GM23338 (cell line): ENCODE results near the gene USP49.

Source experiments
- EZH2 ChIP-seq: fragments of 200-600 bp; sonication (generic); IDR thresholded peaks from one replicate; pipeline ENCODE4 v1.8.0; 2017; ENCODE audit warnings: antibody characterized with exemption, mild to moderate bottlenecking, low read depth; ENCODE audit not compliant: unreplicated experiment
- ZNF114 ChIP-seq: fragments of 250-450 bp; sonication (Bioruptor Pico); IDR thresholded peaks from 2 replicates; pipeline ENCODE4 v1.5.0; 2020; ENCODE audit warnings: mild to moderate bottlenecking, moderate library complexity

- TF ChIP-seq EZH2, result no peak
- TF ChIP-seq ZNF114, result no peak
Measured at GRCh38 chr6:41896281-41896680, 1.1 kb upstream of the USP49 start.
